H1 (cell line): ENCODE results near the gene NCAM1. TPM values are rescaled to one million over a fixed set of nuclear protein-coding genes. Genes with fewer than 3 reads are reported as not detected.

Experiments
- CTCF ChIA-PET: fragments of 300-600 bp; sonication (Branson Sonifier 250); formaldehyde crosslinking; loops from one replicate; lab custom pipeline; 2021; ENCODE audit not compliant: partially characterized antibody; lab: Charles Lee
- POLR2A ChIA-PET: fragments of 300-600 bp; sonication (Branson Sonifier 250); formaldehyde crosslinking; loops from one replicate; lab custom pipeline; 2021; ENCODE audit warnings: inconsistent platforms; ENCODE audit not compliant: partially characterized antibody; lab: Charles Lee
- DNase-seq, 2 experiments: peaks; one replicate each; pipeline versions ENCODE4 v3.0.0 to v3.0.0-alpha.2; 2010 to 2022; ENCODE audit warnings: low spot score in 2 of 2, low read depth in 1 of 2, mixed read lengths in 1 of 2
- FAIRE-seq: peaks from 2 replicates; lab custom pipeline; 2011; peaks lifted over from hg19 to GRCh38; lab: Jason Lieb, UNC
- H2AFZ ChIP-seq: 2 replicates; pipeline ENCODE4 v1.8.1; 2012; ENCODE audit warnings: low read length, inconsistent platforms
- H2AK5ac ChIP-seq: 2 replicates; pipeline ENCODE4 v1.6.1; 2013; ENCODE audit warnings: low read depth, low read length
- H2BK120ac ChIP-seq: replicated peaks from 2 replicates; pipeline ENCODE3; 2013; ENCODE audit warnings: low read depth, low read length, inconsistent platforms
- H2BK12ac ChIP-seq: 2 replicates; pipeline ENCODE4 v1.6.1; 2013; ENCODE audit warnings: low read depth, low read length
- H2BK15ac ChIP-seq: 2 replicates; pipeline ENCODE4 v1.6.1; 2013; ENCODE audit warnings: low read length
- H2BK20ac ChIP-seq: 2 replicates; pipeline ENCODE4 v1.6.1; 2013; ENCODE audit warnings: low read length
- H2BK5ac ChIP-seq: 2 replicates; pipeline ENCODE4 v1.6.1; 2013; ENCODE audit warnings: low read depth, low read length
- H3K14ac ChIP-seq: 2 replicates; pipeline ENCODE4 v1.6.1; 2013; ENCODE audit warnings: inconsistent platforms; ENCODE audit not compliant: insufficient read length
- H3K18ac ChIP-seq: 2 replicates; pipeline ENCODE4 v1.6.1; 2013; ENCODE audit warnings: low read length; ENCODE audit errors: extremely low read depth
- H3K23ac ChIP-seq: 2 replicates; pipeline ENCODE4 v1.6.1; 2013; ENCODE audit warnings: inconsistent platforms; ENCODE audit not compliant: insufficient read length
- H3K23me2 ChIP-seq: 2 replicates; pipeline ENCODE4 v1.6.1; 2013; ENCODE audit warnings: low read depth, low read length
- H3K27ac ChIP-seq: 2 replicates; pipeline ENCODE4 v1.6.1; 2011; ENCODE audit warnings: low read depth, low read length, inconsistent platforms
- H3K27me3 ChIP-seq, 4 experiments: replicated peaks in 1 of 4; 1 replicate in 1 of 4; 2 replicates in 3 of 4; pipeline versions ENCODE4 v1.6.1 to v1.8.1; 2011 to 2013; ENCODE audit warnings: low read length in 3 of 4, mild to moderate bottlenecking in 3 of 4, inconsistent platforms in 2 of 4, mixed read lengths in 2 of 4, moderate library complexity in 1 of 4; ENCODE audit not compliant: control insufficient read depth in 3 of 4, insufficient read depth in 3 of 4; ENCODE audit errors: extremely low read depth in 1 of 4
- H3K36me3 ChIP-seq, 4 experiments: 2 replicates each; pipeline versions ENCODE4 v1.6.1 to v1.8.1; 2011 to 2013; ENCODE audit warnings: mild to moderate bottlenecking in 4 of 4, low read length in 3 of 4, moderate library complexity in 2 of 4, control low read depth in 1 of 4, inconsistent platforms in 1 of 4; ENCODE audit not compliant: insufficient read depth in 4 of 4, control insufficient read depth in 2 of 4
- H3K4ac ChIP-seq: replicated peaks from 2 replicates; pipeline ENCODE3; 2013; ENCODE audit warnings: low read length, low read depth, mixed read lengths, inconsistent platforms; ENCODE audit not compliant: insufficient read length
- H3K4me1 ChIP-seq, 4 experiments: replicated peaks in 1 of 4; 1 replicate in 1 of 4; 2 replicates in 3 of 4; pipeline versions ENCODE4 v1.6.1 to v1.8.1; 2011 to 2013; ENCODE audit warnings: low read length in 3 of 4, inconsistent platforms in 2 of 4, mixed read lengths in 1 of 4; ENCODE audit not compliant: insufficient read depth in 4 of 4, control insufficient read depth in 3 of 4
- H3K4me2 ChIP-seq, 2 experiments: 2 replicates each; pipeline versions ENCODE4 v1.6.1 to v1.8.1; 2011 to 2013; ENCODE audit warnings: low read depth in 2 of 2, low read length in 2 of 2, control low read depth in 1 of 2, inconsistent platforms in 1 of 2, mild to moderate bottlenecking in 1 of 2; ENCODE audit not compliant: insufficient read depth in 1 of 2
- H3K4me3 ChIP-seq, 4 experiments: fragments of 200-600, 300-600 bp in 1 of 4; sonication (generic), shearing (Covaris generic), sonication (Bioruptor Twin) in 1 of 4; 2 replicates each; pipeline versions ENCODE4 v1.5.1 to v1.8.1; 2011 to 2016; ENCODE audit warnings: low read length in 4 of 4, low read depth in 3 of 4, control low read depth in 2 of 4, inconsistent platforms in 2 of 4, mild to moderate bottlenecking in 2 of 4, mixed read lengths in 1 of 4, moderate library complexity in 1 of 4; ENCODE audit not compliant: insufficient read depth in 2 of 4; ENCODE audit errors: extremely low read depth in 1 of 4
- H3K56ac ChIP-seq: replicated peaks from 2 replicates; pipeline ENCODE3; 2013; ENCODE audit warnings: low read depth, mild to moderate bottlenecking, mixed read lengths, low read length, inconsistent platforms; ENCODE audit not compliant: insufficient read length
- H3K79me1 ChIP-seq: 2 replicates; pipeline ENCODE4 v1.6.1; 2013; ENCODE audit warnings: low read depth, low read length, control low read depth
- H3K79me2 ChIP-seq, 2 experiments: 2 replicates each; pipeline versions ENCODE4 v1.6.1 to v1.8.1; 2012 to 2013; ENCODE audit warnings: low read length in 2 of 2, mild to moderate bottlenecking in 2 of 2, inconsistent platforms in 1 of 2; ENCODE audit not compliant: insufficient read depth in 2 of 2, control insufficient read depth in 1 of 2
- H3K9ac ChIP-seq, 4 experiments: replicated peaks in 1 of 4; 1 replicate in 1 of 4; 2 replicates in 3 of 4; pipeline versions ENCODE4 v1.6.1 to v1.8.1; 2011 to 2013; ENCODE audit warnings: low read depth in 3 of 4, low read length in 3 of 4, control low read depth in 2 of 4, mild to moderate bottlenecking in 2 of 4, moderate library complexity in 2 of 4, inconsistent platforms in 1 of 4; ENCODE audit errors: extremely low read depth in 1 of 4
- H3K9me3 ChIP-seq, 2 experiments: 2 replicates each; pipeline versions ENCODE4 v1.6.1 to v1.8.1; 2012 to 2013; ENCODE audit warnings: mild to moderate bottlenecking in 2 of 2, moderate library complexity in 2 of 2, control low read depth in 1 of 2, inconsistent platforms in 1 of 2, low read depth in 1 of 2, low read length in 1 of 2, mixed read lengths in 1 of 2; ENCODE audit not compliant: insufficient read depth in 2 of 2
- H4K20me1 ChIP-seq, 2 experiments: replicated peaks in 1 of 2; 2 replicates each; pipeline versions ENCODE3 to v1.8.1; 2011 to 2013; ENCODE audit warnings: inconsistent platforms in 2 of 2, low read length in 2 of 2, mild to moderate bottlenecking in 1 of 2; ENCODE audit not compliant: insufficient read depth in 2 of 2, control insufficient read depth in 1 of 2
- H4K5ac ChIP-seq: 2 replicates; pipeline ENCODE4 v1.6.1; 2013; ENCODE audit warnings: low read length, low read depth, mixed read lengths, inconsistent platforms; ENCODE audit not compliant: insufficient read length
- H4K8ac ChIP-seq: 2 replicates; pipeline ENCODE4 v1.8.0; 2013; ENCODE audit warnings: mild to moderate bottlenecking, moderate library complexity, low read length, inconsistent platforms; ENCODE audit not compliant: insufficient read depth; ENCODE audit errors: extremely low read depth
- H4K91ac ChIP-seq: replicated peaks from 2 replicates; pipeline ENCODE3; 2013; ENCODE audit warnings: low read length, mixed read lengths, inconsistent platforms; ENCODE audit not compliant: insufficient read length
- JUN ChIP-seq: IDR thresholded peaks from 2 replicates; pipeline ENCODE4 v1.6.1; 2011; ENCODE audit warnings: low read depth, mild to moderate bottlenecking, improper control_type of control experiment, low read length
- KDM1A ChIP-seq: fragments of 200-600, 300-600 bp; sonication (generic); IDR thresholded peaks from 2 replicates; pipeline ENCODE4 v1.7.1; 2016; ENCODE audit warnings: mild to moderate bottlenecking, low read length, borderline replicate concordance
- WGBS, 2 experiments: shearing (Covaris generic) in 1 of 2; methylation state at CpG; one replicate each; pipeline versions ENCODE4 v1.1.6 to v1.1.7; 2013 to 2015; ENCODE audit warnings: low lambda C conversion rate in 2 of 2, mixed read lengths in 2 of 2, inconsistent platforms in 1 of 2, low coverage in 1 of 2, missing lambda C conversion rate in 1 of 2; ENCODE audit not compliant: insufficient replicate concordance in 2 of 2, insufficient coverage in 1 of 2, insufficient read length in 1 of 2; ENCODE audit errors: extremely low coverage in 1 of 2, missing lambda C conversion rate in 1 of 2; 5-methylcytosine and 5-hydroxymethylcytosine counted together
- polyA plus RNA-seq, 7 experiments: library from polyadenylated mRNA; depleted of rRNA in 3 of 7; stranded (reverse) in 5 of 7; unstranded in 2 of 7; fragments of >200 nt in 5 of 7; fragments of 200-250 nt in 2 of 7; gene quantifications; 1 replicate in 5 of 7; 2 replicates in 1 of 7; 4 replicates in 1 of 7; pipeline versions ENCODE4 v1.2.1 to v1.2.3, GENCODE V29; 2011 to 2013; ENCODE audit warnings: missing spikeins in 2 of 7, mixed read lengths in 2 of 7
- total RNA-seq: library from RNA; stranded (reverse); fragmentation: NEBNext Ultra II Directional; extraction: Animal tissue kit (Norgen Biotek cat#: 25700); gene quantifications from 2 replicates; pipeline ENCODE4 v1.2.1, GENCODE V29; 2021

The NCAM1 gene
- total and polyA plus RNA-seq, 2 of the 8 experiments (the other 6 are each of a cell fraction or from before 2014, with no cell fraction given): 3.1 to 4.3 TPM

GRCh38 chr11:113314065-113314388 lies 352.8 kb downstream of the NCAM1 start:
- POLR2A ChIA-PET: interaction anchor here (1.0 to 1.2 kb wide), 2 partner anchors 16 to 18 kb away, joined by 3 read pairs; no protein-coding TSS in a partner anchor
- H3K9ac ChIP-seq: peak overlapping the region in 1 of 4 experiments; percentile 47; a peak in 1 of 7 replicates

More at GRCh38 chr11:113314065-113314388, 352.8 kb downstream of the NCAM1 start:
- no peak overlapping the region for H4K5ac ChIP-seq
- H3K23me2 ChIP-seq: peaks cover 6% of the 10 kb centered on the region
- H3K4me3 ChIP-seq: peak overlapping the region in 3 of 4 experiments; percentile 20 to 79 (median 24); a peak in 4 of 8 replicates
- no peak overlapping the region for H3K27ac ChIP-seq
- H3K18ac ChIP-seq: no peak overlapping the region
- H3K23ac ChIP-seq: no peak overlapping the region
- no peaks in the 10 kb centered on the region for H3K79me2 ChIP-seq
- H2BK5ac ChIP-seq: no peak overlapping the region
- peaks cover 0 to 8% (median 3%) of the 10 kb centered on the region in 4 experiments; a peak in 1 of 7 replicates for H3K27me3 ChIP-seq
- peak overlapping the region; percentile 82 for H2AFZ ChIP-seq
- no peak overlapping the region for H4K91ac ChIP-seq
- no peaks in the 10 kb centered on the region for H3K36me3 ChIP-seq
- no peaks in the 10 kb centered on the region for H4K20me1 ChIP-seq
- DNase-seq (no peak), FAIRE-seq (no peak)
- no peak overlapping the region for H2BK15ac ChIP-seq
- 11% methylated on average over 9 of the region's 9 CpGs; no CpG with 5 or more reads in 1 of the 2 experiments for WGBS, 2 experiments
- no peak overlapping the region for H3K4ac ChIP-seq
- no peak overlapping the region for H2BK20ac ChIP-seq
- H3K56ac ChIP-seq: no peak overlapping the region
- H3K9me3 ChIP-seq: no peaks in the 10 kb centered on the region
- peak overlapping the region; percentile 61 to 93 for H3K4me2 ChIP-seq
- H3K4me1 ChIP-seq: peaks cover 0 to 13% (median 6%) of the 10 kb centered on the region in 4 experiments; a peak in 6 of 7 replicates
- no peaks in the 10 kb centered on the region for H3K79me1 ChIP-seq
- CTCF ChIA-PET: interaction anchor here (0.6 to 1.3 kb wide), 8 partner anchors 9 to 416 kb away, joined by 3 to 5 read pairs (median 4); no protein-coding TSS in a partner anchor
- no peak overlapping the region for H2BK12ac ChIP-seq
- no peak overlapping the region for H2AK5ac ChIP-seq
- H4K8ac ChIP-seq: no peak overlapping the region; the same call in 1 of the 2 replicates
- no peak overlapping the region for H2BK120ac ChIP-seq
- no peak overlapping the region for H3K14ac ChIP-seq
- TF ChIP-seq JUN: no peak
- peak; percentile 41; the same call in 1 of the 2 replicates for TF ChIP-seq KDM1A
